Esophagus squamous epithelium (tissue), 5 donors: ENCODE data around the gene TPPP2. TPM values are rescaled to one million over a fixed set of nuclear protein-coding genes. Genes with fewer than 3 reads are reported as not detected.

ENCODE experiments used
- DNase-seq: peaks from one replicate; lab custom pipeline; 2025; lab: John Stamatoyannopoulos, UW
- H3K27ac ChIP-seq, 4 donors: fragments of 200-600 bp; sonication (generic); one replicate each; pipeline ENCODE4 v1.5.1; 2016 to 2019; ENCODE audit warnings: mild to moderate bottlenecking in 1 of 4
- H3K27me3 ChIP-seq, 4 donors: fragments of 200-600 bp; sonication (generic); 1 replicate in 3 of 4; 2 replicates in 1 of 4; pipeline versions ENCODE4 v1.5.1 to v1.6.0; 2017 to 2021; ENCODE audit warnings: antibody characterized with exemption in 1 of 4
- H3K36me3 ChIP-seq, 3 donors: fragments of 200-600 bp; sonication (generic); one replicate each; pipeline ENCODE4 v1.5.1; 2016 to 2019
- H3K4me1 ChIP-seq, 3 donors: fragments of 200-600 bp; sonication (generic); one replicate each; pipeline ENCODE4 v1.5.1; 2017 to 2019
- H3K4me3 ChIP-seq, 4 donors: fragments of 200-600 bp; sonication (generic); 1 replicate in 3 of 4; 2 replicates in 1 of 4; pipeline ENCODE4 v1.5.1; 2016 to 2019; ENCODE audit warnings: mild to moderate bottlenecking in 2 of 4, moderate library complexity in 1 of 4
- H3K9me3 ChIP-seq, 3 donors: fragments of 200-600 bp; sonication (generic); one replicate each; pipeline ENCODE4 v1.5.1; 2016 to 2019
- POLR2A ChIP-seq, 4 donors: fragments of 450-650 bp; IDR thresholded peaks; one replicate each; pipeline ENCODE4 v1.6.1; 2017; ENCODE audit warnings: antibody characterized with exemption in 4 of 4, mild to moderate bottlenecking in 4 of 4, moderate library complexity in 3 of 4
- WGBS, 2 donors: methylation state at CpG; one replicate each; pipeline ENCODE4 v1.1.5; 2018; 5-methylcytosine and 5-hydroxymethylcytosine counted together
- intact Hi-C: fragments of 100-400 bp; cut with DNase I; formaldehyde crosslinking; loops from one replicate; pipeline ENCODE4 v1.15.0; 2022
- total RNA-seq, 4 donors: library from RNA; depleted of rRNA; stranded (reverse); fragments of >200 nt; gene quantifications; one replicate each; pipeline ENCODE4 v1.1.0, GENCODE V29; 2016
- TF ChIP-seq, protein P1 (sequence below), 6 experiments: fragments of 450-650 bp in 4 of 6; fragments of 200-600 bp in 2 of 6; sonication (generic) in 2 of 6; IDR thresholded peaks; one replicate each; pipeline ENCODE4 v1.5.1; 2016 to 2019; ENCODE audit warnings: antibody characterized with exemption in 6 of 6, mild to moderate bottlenecking in 4 of 6, moderate library complexity in 4 of 6
- donor health status: DM: yes; HTN: yes; CAD: no.

Gene TPPP2
- total RNA-seq, 4 donors from 2014 or later = not detected

DNA sequence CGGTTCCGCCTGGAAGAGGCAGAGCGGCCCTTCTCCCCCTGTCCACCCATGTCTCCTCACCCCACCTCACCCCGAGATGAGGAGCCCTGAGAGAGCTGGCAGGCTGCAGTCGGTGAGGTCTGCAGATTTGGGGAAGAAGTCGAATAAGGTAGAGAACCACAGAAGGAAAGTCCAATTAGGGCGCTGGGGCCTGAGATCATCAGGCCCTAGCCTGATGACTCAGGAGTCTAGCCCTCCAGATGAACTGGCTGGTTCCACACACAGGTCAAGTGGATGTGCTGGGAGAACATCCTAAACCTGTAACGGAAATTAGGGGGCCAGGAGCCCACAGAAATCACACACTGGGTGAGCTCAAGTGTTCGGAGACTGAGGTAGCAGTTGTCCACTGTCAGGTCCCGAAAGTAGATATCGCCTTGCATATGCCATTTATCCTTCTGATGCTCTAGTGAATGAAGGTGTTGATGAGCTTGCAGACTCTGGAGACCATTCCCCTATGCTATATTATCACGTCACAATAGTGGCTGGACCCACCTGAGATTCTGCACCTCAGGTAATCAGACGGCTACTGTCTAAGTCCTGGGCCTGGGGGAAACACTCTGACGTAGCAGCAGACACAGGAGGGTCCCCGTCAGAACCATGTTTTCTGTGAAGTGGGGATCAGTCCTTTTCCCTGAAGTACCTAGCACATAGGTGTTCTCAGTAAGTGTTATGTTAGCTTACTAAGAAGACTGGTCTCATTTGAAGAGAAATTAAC is 41.1 kb upstream of the TPPP2 start:
- TF ChIP-seq POLR2A (IDR thresholded peaks at IDR 0.05) = no peak
- TF ChIP-seq, protein P1, sequence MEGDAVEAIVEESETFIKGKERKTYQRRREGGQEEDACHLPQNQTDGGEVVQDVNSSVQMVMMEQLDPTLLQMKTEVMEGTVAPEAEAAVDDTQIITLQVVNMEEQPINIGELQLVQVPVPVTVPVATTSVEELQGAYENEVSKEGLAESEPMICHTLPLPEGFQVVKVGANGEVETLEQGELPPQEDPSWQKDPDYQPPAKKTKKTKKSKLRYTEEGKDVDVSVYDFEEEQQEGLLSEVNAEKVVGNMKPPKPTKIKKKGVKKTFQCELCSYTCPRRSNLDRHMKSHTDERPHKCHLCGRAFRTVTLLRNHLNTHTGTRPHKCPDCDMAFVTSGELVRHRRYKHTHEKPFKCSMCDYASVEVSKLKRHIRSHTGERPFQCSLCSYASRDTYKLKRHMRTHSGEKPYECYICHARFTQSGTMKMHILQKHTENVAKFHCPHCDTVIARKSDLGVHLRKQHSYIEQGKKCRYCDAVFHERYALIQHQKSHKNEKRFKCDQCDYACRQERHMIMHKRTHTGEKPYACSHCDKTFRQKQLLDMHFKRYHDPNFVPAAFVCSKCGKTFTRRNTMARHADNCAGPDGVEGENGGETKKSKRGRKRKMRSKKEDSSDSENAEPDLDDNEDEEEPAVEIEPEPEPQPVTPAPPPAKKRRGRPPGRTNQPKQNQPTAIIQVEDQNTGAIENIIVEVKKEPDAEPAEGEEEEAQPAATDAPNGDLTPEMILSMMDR (IDR thresholded peaks at IDR 0.05) = no peak
- no peaks in the 10 kb centered on the region for H3K9me3 ChIP-seq
- intact Hi-C loops = no loop called here
- 78 to 90% methylated on average over 11 to 12 of the region's 15 CpGs for WGBS, 2 donors
- H3K36me3 ChIP-seq = peaks cover 0 to 26% (median 18%) of the 10 kb centered on the region in 3 donors
- no peaks in the 10 kb centered on the region for H3K27me3 ChIP-seq
- H3K4me1 ChIP-seq = peaks cover 26 to 59% (median 29%) of the 10 kb centered on the region in 3 donors
- peak overlapping the region; percentile 77 to 92 (median 92) for H3K27ac ChIP-seq
- peak overlapping the region; percentile 62 to 83 (median 77) for H3K4me3 ChIP-seq
- no peak for DNase-seq

DNA sequence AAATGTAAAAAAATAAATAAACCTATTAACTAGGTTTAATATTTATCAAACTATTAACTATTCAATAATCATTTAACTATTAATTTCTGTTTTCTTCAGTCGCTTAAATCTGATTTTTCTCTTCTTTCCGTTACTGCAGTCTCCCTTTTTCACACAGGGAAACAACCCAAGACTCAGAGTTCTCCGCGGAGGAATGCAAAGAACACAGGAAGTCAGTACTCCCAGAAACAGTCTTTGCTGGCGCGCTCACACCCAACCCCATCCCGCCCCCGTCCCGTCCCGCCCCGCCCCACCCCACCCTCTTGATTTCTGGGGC is 40.6 kb upstream of the TPPP2 start:
- intact Hi-C loops = no loop called here
- Histone ChIP-seq H3K36me3 (peaks cover 0 to 31% (median 24%) of the 10 kb centered on the region in 3 donors), H3K27ac (peak overlapping the region; percentile 77 to 92 (median 92)), H3K9me3 (no peaks in the 10 kb centered on the region), H3K4me1 (peaks cover 26 to 59% (median 29%) of the 10 kb centered on the region in 3 donors), H3K27me3 (no peaks in the 10 kb centered on the region), H3K4me3 (peak overlapping the region; percentile 62 to 83 (median 77))
- 0 to 1% methylated on average over 11 of the region's 11 CpGs for WGBS, 2 donors
- TF ChIP-seq, protein P1 (IDR thresholded peaks at IDR 0.05) = no peak
- no peak for TF ChIP-seq POLR2A (IDR thresholded peaks at IDR 0.05)
- DNase-seq = no peak

DNA sequence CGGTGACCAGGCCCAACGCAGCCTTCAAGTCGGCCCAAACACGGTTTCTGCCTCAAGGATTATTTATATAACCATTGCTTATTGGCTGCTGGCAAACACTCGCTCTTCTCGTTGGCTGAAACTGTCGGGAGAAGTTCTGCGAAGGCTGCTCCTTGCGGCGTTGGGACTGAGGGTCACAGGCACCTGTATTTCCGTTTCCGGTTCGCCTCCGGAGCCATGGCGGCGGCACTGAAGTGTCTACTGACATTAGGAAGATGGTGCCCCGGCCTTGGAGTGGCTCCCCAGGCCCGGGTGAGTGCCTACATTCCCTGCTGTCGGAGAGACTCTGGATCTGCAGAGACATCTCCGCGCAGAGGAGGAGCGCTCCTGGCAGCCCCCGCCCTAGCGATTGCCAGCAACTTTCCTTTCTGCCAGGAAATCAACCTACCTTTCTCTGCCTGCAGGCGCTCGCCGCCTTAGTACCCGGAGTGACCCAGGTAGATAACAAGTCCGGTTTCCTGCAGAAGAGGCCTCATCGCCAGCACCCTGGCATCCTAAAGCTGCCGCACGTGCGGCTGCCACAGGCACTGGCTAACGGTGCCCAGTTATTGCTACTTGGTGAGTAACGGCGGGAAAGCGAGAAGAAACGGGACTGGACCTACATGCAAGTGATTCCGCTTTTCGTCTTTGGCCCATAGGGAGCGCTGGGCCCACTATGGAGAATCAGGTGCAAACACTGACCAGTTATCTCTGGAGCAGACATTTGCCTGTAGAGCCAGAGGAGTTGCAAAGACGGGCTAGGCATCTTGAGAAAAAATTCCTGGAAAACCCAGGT is 40.0 kb upstream of the TPPP2 start, which contains the start of gene METTL17:
Gene METTL17 (plus strand): TSS at position 194 of the 814 bp plus-strand sequence. CDS start 23 bp downstream, at position 217.
- Histone ChIP-seq H3K27me3 (no peaks in the 10 kb centered on the region), H3K9me3 (no peaks in the 10 kb centered on the region), H3K36me3 (peaks cover 6 to 37% (median 29%) of the 10 kb centered on the region in 3 donors), H3K27ac (peak within 1 kb of the TSS; percentile 77 to 92 (median 92)), H3K4me1 (peaks cover 26 to 59% (median 29%) of the 10 kb centered on the region in 3 donors), H3K4me3 (peak within 1 kb of the TSS; percentile 62 to 83 (median 77))
- peak; percentile 68 for DNase-seq
- WGBS, 2 donors = 0% methylated on average over 10 to 12 of the region's 42 CpGs
- TF ChIP-seq POLR2A (IDR thresholded peaks at IDR 0.05) = peak in 1 of 4 donors; percentile 73
- TF ChIP-seq, protein P1 (IDR thresholded peaks at IDR 0.05) = peak in 3 of 6 experiments; percentile 5 to 48 (median 30)
- intact Hi-C loops = no loop called here

DNA sequence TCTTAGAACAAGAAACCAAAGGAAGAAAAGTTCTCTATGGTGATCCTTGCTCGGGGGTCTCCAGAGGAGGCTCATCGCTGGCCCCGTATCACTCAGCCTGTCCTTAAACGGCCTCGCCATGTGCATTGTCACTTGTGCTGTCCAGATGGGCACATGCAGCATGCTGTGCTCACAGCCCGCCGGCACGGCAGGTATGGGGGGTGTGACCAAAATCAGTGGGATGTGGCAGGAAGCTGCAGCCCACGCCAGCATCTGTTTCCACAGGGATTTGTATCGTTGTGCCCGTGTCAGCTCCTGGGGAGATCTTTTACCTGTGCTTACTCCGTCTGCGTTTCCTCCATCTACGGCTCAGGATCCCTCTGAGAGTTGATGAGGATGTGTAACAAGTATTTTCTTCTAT is 33.5 kb upstream of the TPPP2 start:
- Histone ChIP-seq H3K27me3 (no peaks in the 10 kb centered on the region), H3K4me1 (peaks cover 9 to 69% (median 18%) of the 10 kb centered on the region in 3 donors), H3K36me3 (peaks cover 8 to 60% (median 50%) of the 10 kb centered on the region in 3 donors), H3K4me3 (no peak overlapping the region), H3K27ac (peak overlapping the region in 3 of 4 donors; percentile 22 to 89 (median 83)), H3K9me3 (no peaks in the 10 kb centered on the region)
- intact Hi-C loops = no loop called here
- WGBS, 2 donors = 79% methylated on average over 9 of the region's 14 CpGs; no CpG with 5 or more reads in 1 of the 2 donors
- no peak for DNase-seq
- TF ChIP-seq, protein P1 (IDR thresholded peaks at IDR 0.05) = no peak
- TF ChIP-seq POLR2A (IDR thresholded peaks at IDR 0.05) = no peak
